Activated gamma-delta T cell (primary cell): ENCODE data around the gene TNIK.
"Not testable (repeated sequence)": the region's sequence is repeated elsewhere in the genome, so short reads cannot be mapped to it uniquely, and the experiment has no call there.

Experiments
- DNase-seq: peaks from one replicate; lab custom pipeline; 2025; lab: John Stamatoyannopoulos, UW

Gene TNIK

GRCh38 chr3:171469376-171469775 lies 9.2 kb upstream of the TNIK start:
- DNase-seq: no peak

- no peak for DNase-seq
Measured at GRCh38 chr3:171468296-171468906, 8.2 kb upstream of the TNIK start.

GRCh38 chr3:171465763-171466162 lies 5.6 kb upstream of the TNIK start:
- no peak for DNase-seq

GRCh38 chr3:171464462-171464861 lies 4.3 kb upstream of the TNIK start:
- no peak for DNase-seq

GRCh38 chr3:171462224-171462623 lies 2.0 kb upstream of the TNIK start:
- no peak for DNase-seq

GRCh38 chr3:171461525-171461917 lies 1.3 kb upstream of the TNIK start:
- DNase-seq: no peak

- peak; percentile 18 for DNase-seq
Measured at GRCh38 chr3:171460725-171461524, 720 bp upstream of the TNIK start.

GRCh38 chr3:171459137-171459941 lies 866 bp downstream of the TNIK start:
- DNase-seq: peak; percentile 20

GRCh38 chr3:171458864-171459136 lies 1.4 kb downstream of the TNIK start:
- no peak for DNase-seq

- DNase-seq: peak; percentile 41
Measured at GRCh38 chr3:171458071-171458863, 1.9 kb downstream of the TNIK start.

- DNase-seq: peak; percentile 19
Measured at GRCh38 chr3:171457607-171458061, 2.6 kb downstream of the TNIK start.

- no peak for DNase-seq
Measured at GRCh38 chr3:171456765-171457606, 3.2 kb downstream of the TNIK start.

- DNase-seq: no peak
Measured at GRCh38 chr3:171455603-171456550, 4.3 kb downstream of the TNIK start.

- no peak for DNase-seq
Measured at GRCh38 chr3:171454041-171454440, 6.2 kb downstream of the TNIK start.

GRCh38 chr3:171453180-171453886 lies 6.9 kb downstream of the TNIK start:
- no peak for DNase-seq

- DNase-seq: no peak
Measured at GRCh38 chr3:171452328-171452727, 7.9 kb downstream of the TNIK start.

- no peak for DNase-seq
Measured at GRCh38 chr3:171451915-171452314, 8.3 kb downstream of the TNIK start.

- DNase-seq: not testable (repeated sequence)
Measured at GRCh38 chr3:171447579-171447891, 12.7 kb downstream of the TNIK start.

- DNase-seq: no peak
Measured at GRCh38 chr3:171446801-171447578, 13.2 kb downstream of the TNIK start.
